A549 (cell line): ENCODE measurements around the gene PHF24. TPM values are rescaled to one million over a fixed set of nuclear protein-coding genes. Genes with fewer than 3 reads are reported as not detected.

Experiments
- ATAC-seq, 2 experiments: fragments of 200-7000 bp in 1 of 2; fragments of >200 bp in 1 of 2; cut with Nextera tagmentation in 1 of 2; cut with Tn5 transposase in 1 of 2; 3 replicates each; pipeline versions ENCODE4 v1.8.0 to v1.9.1; 2018 to 2020; ENCODE audit warnings: mild to moderate bottlenecking in 1 of 2, moderate library complexity in 1 of 2
- CTCF ChIA-PET: fragments of 300-600 bp; sonication (Branson Sonifier 250); formaldehyde crosslinking; extraction: SDS; loops from one replicate; lab custom pipeline; 2021; ENCODE audit warnings: antibody characterized with exemption, inconsistent platforms; lab: Yijun Ruan, JAX
- POLR2A ChIA-PET: fragments of 350-600 bp; formaldehyde crosslinking; extraction: SDS; loops from one replicate; lab custom pipeline; 2021; ENCODE audit warnings: antibody characterized with exemption, inconsistent platforms; lab: Yijun Ruan, JAX
- DNase-seq, 2 experiments: peaks; one replicate each; pipeline versions ENCODE4 v3.0.0 to v3.0.0-alpha.2; 2011 to 2016; ENCODE audit warnings: low read depth in 1 of 2, low spot score in 1 of 2
- FAIRE-seq: peaks from 2 replicates; lab custom pipeline; 2011; peaks lifted over from hg19 to GRCh38; lab: Jason Lieb, UNC
- H3K27ac ChIP-seq, 2 experiments: fragments of >200 bp; sonication (Bioruptor Twin); formaldehyde crosslinking; 3 replicates each; pipeline ENCODE4 v1.5.1; 2016 to 2017
- H3K4me1 ChIP-seq: fragments of >200 bp; sonication (Bioruptor Twin); formaldehyde crosslinking; 3 replicates; pipeline ENCODE4 v1.6.1; 2016
- H3K4me2 ChIP-seq: fragments of >200 bp; sonication (Bioruptor Twin); formaldehyde crosslinking; 3 replicates; pipeline ENCODE4 v1.6.1; 2016
- H3K4me3 ChIP-seq: fragments of >200 bp; sonication (Bioruptor Twin); formaldehyde crosslinking; 3 replicates; pipeline ENCODE4 v1.5.1; 2016
- H3K9me3 ChIP-seq: fragments of >200 bp; sonication (Bioruptor Twin); formaldehyde crosslinking; 3 replicates; pipeline ENCODE4 v1.6.1; 2016
- CHD2 ChIP-seq: fragments of 150-350 bp; IDR thresholded peaks from 2 replicates; pipeline ENCODE4 v1.6.1; 2014; ENCODE audit warnings: low read length; ENCODE audit not compliant: partially characterized antibody
- CTCF ChIP-seq: fragments of >200 bp; sonication (Bioruptor Twin); formaldehyde crosslinking; IDR thresholded peaks from 3 replicates; pipeline ENCODE4 v1.5.1; 2016
- FOSB ChIP-seq: fragments of 250-450 bp; sonication (Bioruptor Pico); IDR thresholded peaks from 2 replicates; pipeline ENCODE4 v1.5.0; 2020; ENCODE audit warnings: mild to moderate bottlenecking, moderate library complexity
- FOSL2 ChIP-seq, 2 experiments: fragments of 450-650 bp in 1 of 2; fragments of >200 bp in 1 of 2; sonication (Bioruptor Twin) in 1 of 2; formaldehyde crosslinking; IDR thresholded peaks; 2 replicates each; pipeline versions ENCODE4 v1.5.0 to v1.6.1; 2016 to 2020; ENCODE audit warnings: mild to moderate bottlenecking in 1 of 2, moderate library complexity in 1 of 2
- GATA3 ChIP-seq: IDR thresholded peaks from 2 replicates; pipeline ENCODE4 v1.6.1; 2012; ENCODE audit warnings: borderline replicate concordance
- HDAC2 ChIP-seq: fragments of 200-600 bp; sonication (generic); IDR thresholded peaks from 2 replicates; pipeline ENCODE4 v1.6.1; 2016
- HMGXB4 ChIP-seq: fragments of 250-450 bp; sonication (Bioruptor Pico); IDR thresholded peaks from 2 replicates; pipeline ENCODE4 v1.5.0; 2021; ENCODE audit warnings: mild to moderate bottlenecking, moderate library complexity, borderline replicate concordance
- HOXB5 ChIP-seq: fragments of 250-450 bp; sonication (Bioruptor Pico); IDR thresholded peaks from 2 replicates; pipeline ENCODE4 v1.5.0; 2020; ENCODE audit warnings: mild to moderate bottlenecking, moderate library complexity
- MAFK ChIP-seq: fragments of 450-650 bp; IDR thresholded peaks from 2 replicates; pipeline ENCODE4 v1.6.1; 2014; ENCODE audit not compliant: partially characterized antibody
- MAX ChIP-seq: IDR thresholded peaks from 2 replicates; pipeline ENCODE4 v1.6.1; 2012
- PHF8 ChIP-seq: fragments of 200-600 bp; sonication (generic); IDR thresholded peaks from 2 replicates; pipeline ENCODE4 v1.6.1; 2016; ENCODE audit warnings: low read depth, mild to moderate bottlenecking, antibody characterized with exemption, moderate library complexity, borderline replicate concordance
- POLR2AphosphoS2 ChIP-seq: conservative IDR thresholded peaks from 2 replicates; pipeline ENCODE4 v1.6.1; 2012; ENCODE audit warnings: low read length, improper control_type of control experiment, inconsistent platforms
- RNF2 ChIP-seq: fragments of 200-600 bp; sonication (generic); IDR thresholded peaks from 2 replicates; pipeline ENCODE4 v1.6.1; 2016; ENCODE audit warnings: low read depth, mild to moderate bottlenecking, antibody characterized with exemption, moderate library complexity, borderline replicate concordance
- ZFP36 ChIP-seq: fragments of 450-650 bp; IDR thresholded peaks from 2 replicates; pipeline ENCODE4 v1.6.1; 2014; ENCODE audit warnings: borderline replicate concordance; ENCODE audit not compliant: partially characterized antibody
- ZNF302 ChIP-seq: fragments of 250-450 bp; sonication (Bioruptor Pico); IDR thresholded peaks from 2 replicates; pipeline ENCODE4 v1.9.0; 2021; ENCODE audit warnings: inconsistent platforms, mild to moderate bottlenecking, moderate library complexity
- WGBS: methylation state at CpG from one replicate; pipeline ENCODE4 v1.1.6; 2017; ENCODE audit errors: missing lambda C conversion rate; 5-methylcytosine and 5-hydroxymethylcytosine counted together
- polyA plus RNA-seq, 4 experiments: library from polyadenylated mRNA; depleted of rRNA in 3 of 4; stranded (reverse); fragments of >200 nt; fragmentation: RNase III in 1 of 4; extraction: RNeasy Plus Mini Kit Qiagen cat#74134 plus additional on column Dnase treatment in 1 of 4; gene quantifications; 2 replicates in 3 of 4; 3 replicates in 1 of 4; pipeline ENCODE4 v1.2.3, GENCODE V29; 2011 to 2017

The PHF24 gene
- polyA plus RNA-seq, 2 of the 4 experiments (the other 2 are of a cell fraction): not detected

- DNase-seq: no peak
- CTCF ChIA-PET: interaction anchor here (0.9 to 5.4 kb wide), 6 partner anchors 16 to 128 kb away, joined by 3 to 26 read pairs (median 4); partner anchors contain the start of gene PIGO
- no peak for FAIRE-seq
- Histone ChIP-seq H3K9me3 (0 out of 3 replicates have a peak, but pooled peaks cover 10% of the 10 kb centered on the region), H3K27ac (peak overlapping the region in 1 of 2 experiments; percentile 8; a peak in 1 of 6 replicates), H3K4me3 (no peak overlapping the region), H3K4me2 (no peak overlapping the region)
- WGBS: 92% methylated on average over 1 of the region's 1 CpG
- no peak for ATAC-seq
- TF ChIP-seq FOSL2 (IDR thresholded peaks at IDR 0.05) (no peak), FOSL2 (CRISPR knock-in tag; IDR thresholded peaks at IDR 0.05) (no peak)
- TF ChIP-seq, all 56 proteins: peak for 0
- POLR2A ChIA-PET: interaction anchor here (0.9 to 3.5 kb wide), 2 partner anchors 26 to 44 kb away, joined by 3 to 16 read pairs; partner anchors contain the start of gene VCP
- H3K4me1 ChIP-seq: peaks cover 22% of the 10 kb centered on the region
These were observed 69.3 kb downstream of the PHF24 start for GRCh38 chr9:35027374-35027773.

GRCh38 chr9:35027860-35028259, 69.8 kb downstream of the PHF24 start:
- Histone ChIP-seq H3K9me3 (0 out of 3 replicates have a peak, but pooled peaks cover 10% of the 10 kb centered on the region), H3K4me2 (no peak overlapping the region), H3K4me3 (no peak overlapping the region), H3K4me1 (peaks cover 22% of the 10 kb centered on the region), H3K27ac (no peak overlapping the region)
- DNase-seq (no peak), FAIRE-seq (no peak), ATAC-seq (no peak)
- ChIA-PET CTCF (interaction anchor here (0.9 to 5.4 kb wide), 7 partner anchors 9 to 69 kb away, joined by 3 to 26 read pairs (median 3); partner anchors contain the start of gene PIGO), POLR2A (interaction anchor here (0.9 to 3.5 kb wide), 2 partner anchors 26 to 44 kb away, joined by 3 to 16 read pairs; partner anchors contain the start of gene VCP)
- 84% methylated on average over 1 of the region's 1 CpG for WGBS
- no peak for TF ChIP-seq POLR2AphosphoS2
- no peak for TF ChIP-seq MAFK
- TF ChIP-seq PHF8: no peak
- no peak for TF ChIP-seq CTCF
- no peak for TF ChIP-seq ZNF302

- 0 out of 3 replicates have a peak, but pooled peaks cover 10% of the 10 kb centered on the region for H3K9me3 ChIP-seq
- POLR2A ChIA-PET: interaction anchor here (3.5 kb wide), 1 partner anchor 43 kb away, joined by 16 read pairs; the partner anchor contains the start of gene VCP
- no peak overlapping the region for H3K4me2 ChIP-seq
- H3K4me3 ChIP-seq: no peak overlapping the region
- FAIRE-seq: no peak
- TF ChIP-seq GATA3: no peak
- no peak for TF ChIP-seq RNF2
- TF ChIP-seq HDAC2: no peak
- TF ChIP-seq CHD2: no peak
- peak; percentile 62 for TF ChIP-seq ZFP36
- TF ChIP-seq HOXB5: no peak
- TF ChIP-seq MAX: no peak
- TF ChIP-seq FOSB (CRISPR knock-in tag): no peak
- no peak for TF ChIP-seq HMGXB4 (CRISPR knock-in tag)
- TF ChIP-seq, all 56 proteins: peak for 1
- H3K4me1 ChIP-seq: peaks cover 22% of the 10 kb centered on the region
- no peak overlapping the region for H3K27ac ChIP-seq
- CTCF ChIA-PET: interaction anchor here (0.9 to 5.4 kb wide), 6 partner anchors 10 to 68 kb away, joined by 3 to 26 read pairs (median 3); partner anchors contain the start of gene PIGO
- ATAC-seq: no peak; a peak in 2 of 6 replicates
- no peak for DNase-seq
These were observed 70.3 kb downstream of the PHF24 start for GRCh38 chr9:35028341-35028740.
